ENCODE data around the gene IFNGR1.
"Not testable (repeated sequence)": the region's sequence is repeated elsewhere in the genome, so short reads cannot be mapped to it uniquely, and the experiment has no call there.

The IFNGR1 gene

GRCh38 chr6:137213813-137214212 is 5.4 kb downstream of the IFNGR1 start:
- no peak for DNase-seq (ENCODE audit: low spot score)

GRCh38 chr6:137213331-137213740 is 5.8 kb downstream of the IFNGR1 start:
- no peak for DNase-seq (ENCODE audit: low spot score)

GRCh38 chr6:137211910-137212309 is 7.3 kb downstream of the IFNGR1 start:
- no peak for DNase-seq (ENCODE audit: low spot score)

GRCh38 chr6:137210903-137211302 is 8.3 kb downstream of the IFNGR1 start:
- no peak for DNase-seq (ENCODE audit: low spot score)

GRCh38 chr6:137208279-137208678 is 10.9 kb downstream of the IFNGR1 start:
- DNase-seq (ENCODE audit: low spot score), result no peak

- not testable (repeated sequence) for DNase-seq (ENCODE audit: low spot score)
Measured at GRCh38 chr6:137207457-137207856, 11.7 kb downstream of the IFNGR1 start.

- DNase-seq (ENCODE audit: low spot score), result no peak
Measured at GRCh38 chr6:137206577-137206976, 12.6 kb downstream of the IFNGR1 start.

- DNase-seq (ENCODE audit: low spot score), result no peak
Measured at GRCh38 chr6:137203256-137203655, 15.9 kb downstream of the IFNGR1 start.

GRCh38 chr6:137202078-137202477 is 17.1 kb downstream of the IFNGR1 start:
- DNase-seq (ENCODE audit: low spot score), result no peak

GRCh38 chr6:137201006-137201405 is 18.2 kb downstream of the IFNGR1 start:
- no peak for DNase-seq (ENCODE audit: low spot score)

- DNase-seq (ENCODE audit: low spot score), result no peak
Measured at GRCh38 chr6:137200288-137200687, 18.9 kb downstream of the IFNGR1 start.

GRCh38 chr6:137197684-137198645 is 21.2 kb downstream of the IFNGR1 start:
- DNase-seq (ENCODE audit: low spot score), result no peak

- no peak for DNase-seq (ENCODE audit: low spot score)
Measured at GRCh38 chr6:137193256-137194070, 25.7 kb downstream of the IFNGR1 start.

- DNase-seq (ENCODE audit: low spot score), result no peak
Measured at GRCh38 chr6:137192821-137193220, 26.4 kb downstream of the IFNGR1 start.

GRCh38 chr6:137191670-137192069 is 27.5 kb downstream of the IFNGR1 start:
- no peak for DNase-seq (ENCODE audit: low spot score)

- no peak for DNase-seq (ENCODE audit: low spot score)
Measured at GRCh38 chr6:137191236-137191635, 27.9 kb downstream of the IFNGR1 start.

GRCh38 chr6:137190583-137191094 is 28.5 kb downstream of the IFNGR1 start:
- no peak for DNase-seq (ENCODE audit: low spot score)

GRCh38 chr6:137188855-137189254 is 30.3 kb downstream of the IFNGR1 start:
- DNase-seq (ENCODE audit: low spot score), result peak; percentile 41

- DNase-seq (ENCODE audit: low spot score), result no peak
Measured at GRCh38 chr6:137185290-137185689, 33.9 kb downstream of the IFNGR1 start.

- DNase-seq (ENCODE audit: low spot score), result no peak
Measured at GRCh38 chr6:137182654-137183073, 36.5 kb downstream of the IFNGR1 start.

- DNase-seq (ENCODE audit: low spot score), result no peak
Measured at GRCh38 chr6:137181891-137182653, 37.1 kb downstream of the IFNGR1 start.

- no peak for DNase-seq (ENCODE audit: low spot score)
Measured at GRCh38 chr6:137177611-137178010, 41.6 kb downstream of the IFNGR1 start.
